ENCODE results near the gene PRTN3.

The PRTN3 gene

DNA sequence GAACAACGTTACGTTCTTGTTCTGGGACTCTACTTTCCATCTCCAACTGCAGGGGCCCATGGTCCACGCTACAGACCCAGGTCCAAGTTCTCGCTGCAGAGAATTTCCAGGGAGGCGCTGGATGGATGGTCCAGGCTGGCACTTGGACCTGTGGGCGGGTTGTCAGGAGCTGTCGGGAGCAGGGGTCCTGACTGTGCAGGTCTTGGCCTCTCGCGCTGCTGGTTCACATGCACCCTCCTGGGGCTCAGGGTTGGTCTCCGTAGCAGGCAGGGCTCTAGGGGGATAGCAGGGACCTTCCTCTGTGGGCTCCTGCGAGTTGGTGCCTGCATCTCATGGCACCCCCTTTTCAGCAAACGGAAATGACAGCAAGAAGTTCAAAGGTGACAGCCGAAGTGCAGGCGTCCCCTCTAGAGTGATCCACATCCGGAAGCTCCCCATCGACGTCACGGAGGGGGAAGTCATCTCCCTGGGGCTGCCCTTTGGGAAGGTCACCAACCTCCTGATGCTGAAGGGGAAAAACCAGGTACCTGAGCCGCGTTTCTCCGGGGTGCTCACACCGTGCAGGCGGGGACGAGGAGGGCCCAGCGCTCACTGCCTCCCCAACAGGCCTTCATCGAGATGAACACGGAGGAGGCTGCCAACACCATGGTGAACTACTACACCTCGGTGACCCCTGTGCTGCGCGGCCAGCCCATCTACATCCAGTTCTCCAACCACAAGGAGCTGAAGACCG lies 36.9 kb upstream of the PRTN3 start:
- no peak for DNase-seq

DNA sequence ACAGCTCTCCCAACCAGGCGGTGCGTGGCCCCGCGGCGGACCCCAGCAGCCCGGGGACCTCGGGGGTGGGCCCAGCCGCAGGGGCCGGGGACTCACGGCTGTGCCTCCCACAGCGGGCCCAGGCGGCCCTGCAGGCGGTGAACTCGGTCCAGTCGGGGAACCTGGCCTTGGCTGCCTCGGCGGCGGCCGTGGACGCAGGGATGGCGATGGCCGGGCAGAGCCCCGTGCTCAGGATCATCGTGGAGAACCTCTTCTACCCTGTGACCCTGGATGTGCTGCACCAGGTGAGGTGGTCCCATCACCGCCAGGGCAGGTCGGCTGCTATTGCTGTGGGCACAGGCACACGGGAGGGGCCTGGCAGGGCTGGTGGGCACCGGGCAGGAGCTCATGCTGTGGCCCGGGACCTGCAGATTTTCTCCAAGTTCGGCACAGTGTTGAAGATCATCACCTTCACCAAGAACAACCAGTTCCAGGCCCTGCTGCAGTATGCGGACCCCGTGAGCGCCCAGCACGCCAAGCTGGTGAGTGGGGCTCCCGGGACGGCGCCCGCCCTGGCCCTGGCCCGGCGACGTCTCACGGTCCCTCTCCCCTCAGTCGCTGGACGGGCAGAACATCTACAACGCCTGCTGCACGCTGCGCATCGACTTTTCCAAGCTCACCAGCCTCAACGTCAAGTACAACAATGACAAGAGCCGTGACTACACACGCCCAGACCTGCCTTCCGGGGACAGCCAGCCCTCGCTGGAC lies 36.2 kb upstream of the PRTN3 start:
- DNase-seq: no peak

DNA sequence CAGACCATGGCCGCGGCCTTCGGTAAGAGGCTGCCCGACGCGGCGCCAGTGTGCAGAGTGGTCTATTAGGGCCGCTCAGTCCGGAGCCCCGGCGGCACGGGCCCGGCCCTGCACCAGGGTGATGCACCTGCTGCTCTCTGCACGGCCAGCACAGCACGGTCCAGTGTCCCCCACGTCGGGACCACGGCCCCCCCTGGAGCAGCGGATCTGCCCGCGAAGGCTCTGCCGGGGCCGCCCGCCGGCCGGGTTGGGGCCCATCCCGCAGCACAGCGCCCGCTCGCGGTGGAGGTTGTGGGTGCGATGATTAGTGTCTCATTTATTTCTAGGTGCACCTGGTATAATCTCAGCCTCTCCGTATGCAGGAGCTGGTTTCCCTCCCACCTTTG lies 35.6 kb upstream of the PRTN3 start:
- DNase-seq: no peak

DNA sequence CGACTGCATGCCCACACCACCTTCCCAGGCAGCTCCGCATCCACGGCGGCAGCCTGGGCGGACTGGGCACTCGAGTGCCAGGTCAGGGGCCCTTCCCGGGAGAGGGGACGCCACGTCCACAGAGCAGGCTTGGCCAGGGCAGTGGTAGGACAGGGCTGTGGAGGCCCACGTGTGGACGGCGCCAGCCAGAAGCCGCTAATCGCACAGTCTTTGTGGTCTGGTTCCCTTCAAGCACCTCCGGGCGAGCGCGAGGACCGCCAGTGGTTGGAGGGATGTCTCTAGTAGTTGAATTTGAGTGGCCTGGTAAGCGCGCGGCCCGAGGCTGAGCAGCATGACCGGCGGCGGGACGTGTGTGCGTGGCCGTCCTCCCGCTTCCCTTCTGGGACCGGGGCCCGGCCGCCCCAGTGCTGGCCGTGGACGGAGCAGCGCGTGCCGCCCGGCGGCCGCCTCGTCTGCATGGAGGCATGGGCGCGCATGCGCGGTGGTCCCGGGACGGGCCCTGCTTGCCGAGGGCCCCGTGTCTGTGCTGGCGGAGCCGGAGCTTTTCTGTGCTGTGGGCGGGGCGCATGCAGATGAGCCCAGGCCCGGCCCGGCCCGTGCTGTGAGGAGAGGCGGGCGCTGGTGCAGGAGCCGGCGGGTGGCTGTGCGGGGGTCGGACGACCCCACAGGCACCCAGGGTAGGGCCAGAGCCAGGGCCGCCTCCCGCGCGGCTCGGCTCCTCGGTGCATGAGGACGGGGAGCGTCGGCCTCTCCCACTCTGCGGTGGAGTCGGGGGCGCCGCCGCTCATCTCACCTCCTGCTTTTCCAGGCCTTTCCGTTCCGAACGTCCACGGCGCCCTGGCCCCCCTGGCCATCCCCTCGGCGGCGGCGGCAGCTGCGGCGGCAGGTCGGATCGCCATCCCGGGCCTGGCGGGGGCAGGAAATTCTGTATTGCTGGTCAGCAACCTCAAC lies 34.9 kb upstream of the PRTN3 start:
- DNase-seq: no peak

DNA sequence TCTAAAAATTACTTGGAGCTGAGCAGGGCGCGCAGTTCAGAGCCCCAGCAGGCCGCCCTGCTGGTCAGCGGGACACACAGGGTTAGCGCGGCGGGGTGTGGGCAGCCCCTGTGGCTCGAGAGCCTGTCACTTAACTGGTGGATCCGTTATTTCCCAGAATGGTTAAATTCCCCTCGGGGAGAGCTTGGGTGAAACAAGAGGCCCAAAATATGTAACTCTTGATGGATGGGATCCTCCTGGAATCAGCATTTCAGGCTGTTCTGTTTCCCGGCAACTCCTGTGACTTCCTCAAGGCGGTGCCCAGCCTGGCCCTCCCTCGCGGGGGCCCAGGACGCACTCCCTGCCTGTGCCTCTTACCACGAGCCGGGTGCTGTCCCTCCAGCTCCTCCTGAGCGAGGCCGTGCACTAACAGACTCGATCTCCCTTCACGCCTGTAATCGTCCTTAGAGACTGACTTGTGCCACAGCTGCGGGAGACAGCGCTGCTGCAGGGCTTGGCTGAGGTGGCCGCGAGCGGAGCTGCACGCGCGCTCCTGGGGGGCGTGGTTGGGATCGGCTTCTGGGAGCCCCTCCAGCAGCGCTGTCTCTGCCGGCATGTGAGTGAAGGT lies 33.9 kb upstream of the PRTN3 start:
- no peak for DNase-seq

DNA sequence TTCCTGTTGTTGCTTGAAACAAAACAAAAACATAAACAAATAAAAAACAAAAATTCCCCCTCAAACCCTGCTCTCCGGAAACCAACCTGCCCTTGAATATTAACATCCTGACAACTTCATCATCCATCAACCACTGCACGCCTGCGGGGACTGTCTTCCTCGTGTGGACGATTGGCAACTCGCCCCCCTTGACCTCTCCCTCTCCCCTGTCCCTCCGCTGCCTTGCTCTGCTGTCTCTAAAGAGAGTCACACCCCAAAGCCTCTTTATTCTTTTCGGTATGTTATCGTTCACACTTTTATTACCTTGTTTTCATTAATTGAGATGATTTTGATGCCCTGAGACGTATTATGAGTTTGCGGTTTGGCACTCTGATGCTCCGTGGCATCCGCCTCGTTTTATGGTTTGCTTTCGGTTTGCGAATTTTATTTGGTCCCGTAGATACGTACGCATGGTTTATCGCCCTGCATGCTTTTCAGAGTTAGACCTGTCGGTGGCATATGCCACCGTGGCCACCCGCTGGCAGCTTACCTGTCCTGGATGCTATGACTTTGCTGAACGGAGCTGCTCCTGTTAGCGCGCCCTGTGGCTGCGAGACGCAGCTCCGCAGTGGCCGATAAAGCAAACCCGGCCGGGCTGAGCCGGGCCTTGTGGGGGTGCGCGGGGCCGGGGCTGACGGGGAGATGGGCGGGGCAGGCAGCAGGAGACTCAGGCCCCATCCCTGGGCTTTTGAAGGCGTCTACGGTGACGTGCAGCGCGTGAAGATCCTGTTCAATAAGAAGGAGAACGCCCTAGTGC lies 33.0 kb upstream of the PRTN3 start:
- no peak for DNase-seq

DNA sequence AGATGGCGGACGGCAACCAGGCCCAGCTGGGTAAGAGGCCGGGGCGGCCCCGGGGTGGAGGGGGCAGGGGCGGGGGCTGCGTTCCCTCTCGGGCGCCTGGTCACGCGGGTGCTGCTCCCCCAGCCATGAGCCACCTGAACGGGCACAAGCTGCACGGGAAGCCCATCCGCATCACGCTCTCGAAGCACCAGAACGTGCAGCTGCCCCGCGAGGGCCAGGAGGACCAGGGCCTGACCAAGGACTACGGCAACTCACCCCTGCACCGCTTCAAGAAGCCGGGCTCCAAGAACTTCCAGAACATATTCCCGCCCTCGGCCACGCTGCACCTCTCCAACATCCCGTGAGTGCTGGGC lies 32.4 kb upstream of the PRTN3 start:
- no peak for DNase-seq

DNA sequence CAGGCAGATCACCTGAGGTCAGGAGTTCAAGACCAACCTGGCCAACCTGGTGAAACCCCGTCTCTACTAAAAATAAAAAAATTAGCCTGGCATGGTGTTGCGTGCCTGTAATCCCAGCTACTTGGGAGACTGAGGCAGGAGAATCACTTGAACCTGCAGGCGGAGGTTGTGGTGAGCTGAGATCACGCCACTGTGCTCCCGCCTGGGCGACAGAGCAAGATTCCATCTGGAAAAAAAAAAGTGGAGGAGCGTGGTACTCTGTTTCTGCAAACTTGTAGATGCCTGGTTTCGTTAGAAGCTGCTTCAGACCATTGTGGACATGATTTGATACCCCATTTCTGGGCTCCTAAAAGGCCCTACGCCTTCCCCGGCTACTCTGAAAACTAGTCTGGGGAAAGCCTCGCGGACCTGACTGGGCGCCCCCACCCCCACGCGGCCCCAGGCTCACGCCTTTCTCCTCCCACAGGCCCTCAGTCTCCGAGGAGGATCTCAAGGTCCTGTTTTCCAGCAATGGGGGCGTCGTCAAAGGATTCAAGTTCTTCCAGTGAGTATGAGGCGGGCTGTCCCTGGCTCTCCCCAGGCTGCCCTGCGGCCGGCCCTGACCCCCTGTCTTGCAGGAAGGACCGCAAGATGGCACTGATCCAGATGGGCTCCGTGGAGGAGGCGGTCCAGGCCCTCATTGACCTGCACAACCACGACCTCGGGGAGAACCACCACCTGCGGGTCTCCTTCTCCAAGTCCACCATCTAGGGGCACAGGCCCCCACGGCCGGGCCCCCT lies 30.5 kb upstream of the PRTN3 start:
- no peak for DNase-seq

DNA sequence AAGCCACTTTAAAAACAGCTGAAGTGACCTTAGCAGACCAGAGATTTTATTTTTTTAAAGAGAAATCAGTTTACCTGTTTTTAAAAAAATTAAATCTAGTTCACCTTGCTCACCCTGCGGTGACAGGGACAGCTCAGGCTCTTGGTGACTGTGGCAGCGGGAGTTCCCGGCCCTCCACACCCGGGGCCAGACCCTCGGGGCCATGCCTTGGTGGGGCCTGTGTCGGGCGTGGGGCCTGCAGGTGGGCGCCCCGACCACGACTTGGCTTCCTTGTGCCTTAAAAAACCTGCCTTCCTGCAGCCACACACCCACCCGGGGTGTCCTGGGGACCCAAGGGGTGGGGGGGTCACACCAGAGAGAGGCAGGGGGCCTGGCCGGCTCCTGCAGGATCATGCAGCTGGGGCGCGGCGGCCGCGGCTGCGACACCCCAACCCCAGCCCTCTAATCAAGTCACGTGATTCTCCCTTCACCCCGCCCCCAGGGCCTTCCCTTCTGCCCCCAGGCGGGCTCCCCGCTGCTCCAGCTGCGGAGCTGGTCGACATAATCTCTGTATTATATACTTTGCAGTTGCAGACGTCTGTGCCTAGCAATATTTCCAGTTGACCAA lies 29.8 kb upstream of the PRTN3 start:
- DNase-seq: no peak

DNA sequence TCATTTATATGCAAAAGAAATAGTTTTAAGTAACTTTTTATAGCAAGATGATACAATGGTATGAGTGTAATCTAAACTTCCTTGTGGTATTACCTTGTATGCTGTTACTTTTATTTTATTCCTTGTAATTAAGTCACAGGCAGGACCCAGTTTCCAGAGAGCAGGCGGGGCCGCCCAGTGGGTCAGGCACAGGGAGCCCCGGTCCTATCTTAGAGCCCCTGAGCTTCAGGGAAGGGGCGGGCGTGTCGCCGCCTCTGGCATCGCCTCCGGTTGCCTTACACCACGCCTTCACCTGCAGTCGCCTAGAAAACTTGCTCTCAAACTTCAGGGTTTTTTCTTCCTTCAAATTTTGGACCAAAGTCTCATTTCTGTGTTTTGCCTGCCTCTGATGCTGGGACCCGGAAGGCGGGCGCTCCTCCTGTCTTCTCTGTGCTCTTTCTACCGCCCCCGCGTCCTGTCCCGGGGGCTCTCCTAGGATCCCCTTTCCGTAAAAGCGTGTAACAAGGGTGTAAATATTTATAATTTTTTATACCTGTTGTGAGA lies 29.2 kb upstream of the PRTN3 start:
- DNase-seq: no peak

DNA sequence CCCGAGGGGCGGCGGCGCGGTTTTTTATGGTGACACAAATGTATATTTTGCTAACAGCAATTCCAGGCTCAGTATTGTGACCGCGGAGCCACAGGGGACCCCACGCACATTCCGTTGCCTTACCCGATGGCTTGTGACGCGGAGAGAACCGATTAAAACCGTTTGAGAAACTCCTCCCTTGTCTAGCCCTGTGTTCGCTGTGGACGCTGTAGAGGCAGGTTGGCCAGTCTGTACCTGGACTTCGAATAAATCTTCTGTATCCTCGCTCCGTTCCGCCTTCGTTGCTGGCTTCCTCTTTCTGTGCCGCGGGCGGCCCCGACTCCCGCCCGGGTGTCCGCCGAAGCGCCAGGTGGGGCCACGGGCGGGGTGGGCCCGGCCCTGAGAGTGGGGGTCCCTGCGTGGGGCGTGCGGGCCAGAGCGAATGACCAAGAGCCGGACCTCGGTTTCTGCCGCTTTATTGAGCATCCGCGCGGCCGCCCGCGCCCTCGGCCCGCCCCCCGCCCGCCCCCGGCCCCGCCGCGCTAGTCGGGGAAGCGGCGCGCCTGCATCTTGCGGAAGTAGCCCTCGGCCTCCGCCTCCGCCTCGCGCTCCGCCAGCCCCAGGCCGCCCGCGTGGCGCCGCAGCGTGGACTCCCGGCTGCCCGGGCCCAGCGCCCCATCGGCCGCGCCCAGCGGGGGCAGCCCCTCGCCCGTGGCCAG lies 28.6 kb upstream of the PRTN3 start:
- no peak for DNase-seq

DNA sequence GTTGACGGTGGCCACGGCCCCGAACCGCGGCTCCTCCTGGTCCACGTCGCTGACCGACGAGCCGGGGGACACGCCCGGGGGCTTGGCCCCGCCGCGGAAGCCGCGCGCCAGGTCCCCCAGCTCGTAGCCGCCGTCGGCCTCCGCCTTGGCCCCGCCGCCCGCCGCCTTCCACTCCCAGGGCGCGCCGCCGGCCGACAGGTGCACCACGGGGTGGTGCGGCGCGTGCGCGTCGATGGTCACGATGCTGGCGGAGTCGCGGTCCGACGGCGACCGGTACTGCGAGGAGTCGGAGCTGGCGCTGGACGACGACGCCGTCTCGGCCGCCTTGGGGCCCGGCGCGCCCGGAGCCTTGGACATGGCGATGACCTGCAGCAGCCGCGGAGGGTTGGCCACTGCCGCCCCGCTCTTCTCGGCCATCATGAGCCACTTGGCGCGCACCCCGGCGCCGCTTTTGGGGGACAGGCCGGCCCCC lies 28.0 kb upstream of the PRTN3 start:
- no peak for DNase-seq

DNA sequence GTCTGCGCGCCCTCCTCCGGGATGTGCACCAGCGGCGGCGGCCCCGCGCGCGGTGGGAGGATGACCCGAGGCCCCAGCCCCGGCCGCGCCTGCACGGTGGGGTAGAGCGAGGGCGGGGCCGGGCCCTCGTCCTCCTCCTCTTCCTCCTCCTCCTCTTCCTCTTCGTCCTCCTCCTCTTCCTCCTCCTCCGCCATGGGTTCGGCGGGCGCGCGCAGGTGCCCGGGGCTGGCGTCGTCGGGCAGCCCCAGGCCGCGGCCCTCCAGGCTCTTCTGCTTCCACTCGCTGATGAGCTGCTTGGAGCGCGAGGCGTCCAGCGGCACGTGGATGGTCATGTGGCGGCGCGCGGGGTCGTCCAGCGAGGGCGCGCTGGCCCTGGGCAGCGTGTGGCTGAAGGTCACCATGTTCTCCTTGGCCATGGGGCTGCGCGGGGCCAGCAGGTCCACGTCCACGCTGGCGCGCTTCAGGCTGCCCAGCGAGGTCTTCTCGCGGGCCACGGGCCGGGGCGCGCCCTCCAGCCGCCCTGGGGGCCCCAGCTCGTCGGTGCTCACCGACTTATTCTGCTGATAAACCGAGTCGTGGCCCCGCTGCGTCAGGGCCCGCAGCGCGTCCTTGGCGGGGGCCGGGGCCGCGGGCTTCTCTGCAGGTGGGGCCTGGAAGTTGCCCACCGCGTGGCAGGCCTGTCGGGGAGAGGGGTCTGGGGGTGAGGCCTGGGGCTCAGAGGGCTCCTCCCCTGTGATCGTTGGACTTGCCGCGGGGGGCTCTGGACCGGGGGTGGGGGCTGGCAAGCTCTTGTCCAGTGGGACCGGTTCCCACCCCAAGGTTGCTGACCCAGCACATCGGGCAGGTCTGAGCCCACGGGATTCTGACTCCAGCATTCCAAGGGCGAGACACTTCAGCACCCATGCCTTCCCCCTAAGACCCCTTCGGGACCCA lies 27.3 kb upstream of the PRTN3 start:
- no peak for DNase-seq

DNA sequence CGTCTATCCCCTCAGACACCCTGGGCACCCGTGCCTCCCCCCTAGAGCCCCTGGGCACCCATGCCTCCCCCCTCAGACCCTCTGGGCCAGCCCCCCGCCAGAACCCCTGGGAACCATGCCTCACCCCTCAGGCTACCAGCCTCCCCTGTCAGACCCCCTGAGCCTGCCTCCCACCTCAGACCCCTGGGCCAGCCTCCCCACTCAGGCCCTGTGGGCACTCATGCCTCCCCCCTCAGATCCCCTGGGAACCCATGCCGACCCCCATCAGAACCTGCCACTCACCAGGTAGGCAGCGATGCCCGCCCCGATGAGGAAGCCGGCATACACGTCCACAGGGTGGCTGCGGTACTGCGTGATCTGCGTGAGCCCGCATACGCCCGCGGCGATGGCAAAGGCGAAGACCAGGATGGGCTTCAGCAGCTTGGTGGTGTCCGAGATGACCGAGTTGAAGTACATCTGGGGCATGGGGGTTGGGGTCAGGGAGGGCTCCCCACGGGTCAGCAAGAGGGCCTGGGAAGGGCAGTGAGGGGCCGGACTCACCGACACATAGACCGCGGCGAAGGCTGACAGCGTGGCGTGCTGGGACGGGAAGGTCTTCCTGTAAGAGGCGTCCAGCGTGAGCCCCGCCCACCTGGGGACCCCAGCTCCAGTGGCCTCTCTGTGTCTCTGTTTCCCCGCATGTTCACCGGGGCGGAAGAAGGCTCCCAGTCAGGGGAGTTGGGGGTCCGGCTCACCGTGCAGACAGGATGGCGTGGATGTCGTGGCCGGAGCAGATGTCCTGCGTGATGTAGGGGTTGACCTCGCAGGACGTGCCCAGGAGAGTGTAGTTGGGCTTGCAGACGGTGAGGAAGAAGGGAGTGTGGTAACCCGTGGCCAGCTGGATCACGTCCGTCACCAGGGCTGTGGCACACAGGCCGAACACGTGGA lies 26.4 kb upstream of the PRTN3 start:
- DNase-seq: no peak

DNA sequence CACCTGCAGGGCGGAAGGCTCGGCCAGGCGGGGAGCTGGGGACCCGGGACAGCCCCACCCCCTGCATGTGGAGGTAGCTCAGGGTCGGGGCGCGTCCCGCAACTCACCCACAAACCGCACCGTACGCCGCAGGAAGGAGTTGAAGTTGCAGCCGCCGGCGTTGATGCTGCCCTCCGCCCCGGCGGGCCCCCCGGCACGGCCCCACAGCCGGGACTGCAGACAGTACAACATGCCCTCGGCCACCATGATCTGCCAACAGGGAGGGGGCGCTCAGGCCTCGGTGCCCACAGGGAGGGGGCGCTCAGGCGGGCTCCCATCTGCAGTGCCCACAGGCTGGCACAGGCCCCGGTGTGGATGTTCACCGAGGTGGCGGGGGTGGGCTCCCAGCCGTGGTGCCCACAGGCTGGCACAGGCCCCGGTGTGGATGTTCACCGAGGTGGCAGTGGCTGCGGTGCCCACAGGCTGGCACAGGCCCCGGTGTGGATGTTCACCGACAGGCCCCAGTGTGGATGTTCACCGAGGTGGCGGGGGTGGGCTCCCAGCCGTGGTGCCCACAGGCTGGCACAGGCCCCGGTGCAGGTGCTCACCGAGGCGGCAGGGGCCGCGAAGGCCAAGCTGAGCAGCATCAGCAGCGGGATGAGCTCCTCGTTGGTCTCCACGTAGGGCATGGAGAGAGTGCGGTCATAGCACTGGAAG lies 25.6 kb upstream of the PRTN3 start:
- DNase-seq: no peak

DNA sequence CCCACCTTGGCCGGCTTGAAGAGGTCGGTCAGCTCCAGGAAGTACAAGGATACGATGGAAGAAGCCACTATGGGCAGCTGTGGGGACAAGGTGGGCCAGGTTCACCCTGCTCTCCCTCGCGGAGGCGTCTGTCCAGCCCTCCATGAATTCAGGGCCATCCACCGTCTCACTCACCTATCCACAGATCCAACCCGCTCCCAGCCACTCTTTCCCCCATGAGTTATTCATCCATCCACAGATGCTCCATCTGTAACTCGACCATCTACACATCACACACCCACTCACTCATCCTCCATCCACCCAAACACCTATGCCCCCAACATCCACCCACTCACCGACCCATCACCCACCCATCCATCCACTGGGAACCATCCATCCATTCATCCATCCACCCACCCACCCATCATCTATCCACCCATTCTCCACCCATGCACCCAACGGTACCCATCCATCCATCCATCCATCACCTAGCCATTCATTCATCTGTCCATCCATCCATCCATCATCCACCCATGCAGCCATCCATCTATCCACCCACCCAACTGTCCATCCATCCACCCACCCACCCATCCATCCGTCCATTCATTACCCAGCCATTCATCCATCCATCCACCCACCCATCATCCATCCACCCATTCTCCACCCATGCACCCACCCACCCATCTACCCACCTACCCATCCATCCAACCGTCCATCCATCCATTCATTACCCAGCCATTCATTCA lies 24.9 kb upstream of the PRTN3 start:
- DNase-seq: no peak

Data from COR-L47 (cell line).